ENCODE results near the gene RNF144A.

GRCh38 chr2:6908291-6908690, 8.9 kb upstream of the RNF144A start:
- no peak for TF ChIP-seq EZH2 (conservative IDR thresholded peaks at IDR 0.05; ENCODE audit: low read depth, low read length)
- TF ChIP-seq ZNF234 (CRISPR knock-in tag; conservative IDR thresholded peaks at IDR 0.05): no peak

Measured in HepG2 (cell line).